ENCODE data around the gene MACROD2.

MACROD2 gene

GRCh38 chr20:16078172-16078898 is 2083.0 kb downstream of the MACROD2 start:
- no peak for DNase-seq

- no peak for DNase-seq
Measured at GRCh38 chr20:16081421-16081820, 2086.1 kb downstream of the MACROD2 start.

GRCh38 chr20:16082051-16082550 is 2086.8 kb downstream of the MACROD2 start:
- no peak for DNase-seq

- no peak for DNase-seq
Measured at GRCh38 chr20:16083639-16084280, 2088.4 kb downstream of the MACROD2 start.

GRCh38 chr20:16095226-16095625 is 2099.9 kb downstream of the MACROD2 start:
- DNase-seq, result no peak

- DNase-seq, result no peak
Measured at GRCh38 chr20:16096756-16097326, 2101.5 kb downstream of the MACROD2 start.

- DNase-seq, result no peak
Measured at GRCh38 chr20:16097788-16098187, 2102.5 kb downstream of the MACROD2 start.

GRCh38 chr20:16098890-16099639 is 2103.7 kb downstream of the MACROD2 start:
- DNase-seq, result no peak

- DNase-seq, result no peak
Measured at GRCh38 chr20:16100111-16100510, 2104.8 kb downstream of the MACROD2 start.

- no peak for DNase-seq
Measured at GRCh38 chr20:16100767-16101166, 2105.5 kb downstream of the MACROD2 start.
